SJSA1 (cell line): ENCODE data around the gene GOLGA6C. TPM values are rescaled to one million over a fixed set of nuclear protein-coding genes. Genes with fewer than 3 reads are reported as not detected.
"Not testable (repeated sequence)": the region's sequence is repeated elsewhere in the genome, so short reads cannot be mapped to it uniquely, and the experiment has no call there.

Experiments used
- DNase-seq, 2 experiments: peaks; one replicate each; pipeline ENCODE4 v3.0.0-alpha.2; 2015 to 2020; ENCODE audit warnings: low spot score in 2 of 2, low read depth in 1 of 2
- H3K27ac ChIP-seq: fragments of 250-450 bp; sonication (Bioruptor Pico); 2 replicates; pipeline ENCODE4 v1.5.1; 2020; ENCODE audit warnings: mild to moderate bottlenecking, moderate library complexity
- H3K27me3 ChIP-seq: fragments of 250-450 bp; sonication (Bioruptor Pico); replicated peaks from 2 replicates; pipeline ENCODE4 v1.5.1; 2020; ENCODE audit warnings: mild to moderate bottlenecking, moderate library complexity
- H3K36me3 ChIP-seq: fragments of 250-450 bp; sonication (Bioruptor Pico); 2 replicates; pipeline ENCODE4 v1.5.1; 2020; ENCODE audit warnings: mild to moderate bottlenecking
- H3K4me1 ChIP-seq: fragments of 250-450 bp; sonication (Bioruptor Pico); replicated peaks from 2 replicates; pipeline ENCODE4 v1.6.1; 2021; ENCODE audit warnings: mild to moderate bottlenecking
- H3K4me3 ChIP-seq: fragments of 250-450 bp; sonication (Bioruptor Pico); 2 replicates; pipeline ENCODE4 v1.5.1; 2020; ENCODE audit warnings: mild to moderate bottlenecking
- H3K9me3 ChIP-seq: fragments of 250-450 bp; sonication (Bioruptor Pico); replicated peaks from 2 replicates; pipeline ENCODE4 v1.5.1; 2020; ENCODE audit warnings: mild to moderate bottlenecking
- total RNA-seq: library from RNA; depleted of rRNA; stranded (reverse); fragments of >200 nt; shearing (Covaris generic); gene quantifications from 2 replicates; pipeline ENCODE4 v1.2.3, GENCODE V29; 2014

Gene GOLGA6C
- total RNA-seq, 1 experiment from 2014 or later, result not detected

GRCh38 chr15:75232252-75232813, 25.8 kb upstream of the GOLGA6C start:
- Histone ChIP-seq H3K27ac (no peak overlapping the region), H3K36me3 (no peaks in the 10 kb centered on the region), H3K4me1 (no peaks in the 10 kb centered on the region; the same call in 1 of the 2 replicates), H3K9me3 (no peaks in the 10 kb centered on the region; the same call in 1 of the 2 replicates), H3K4me3 (no peak overlapping the region), H3K27me3 (peaks cover 18% of the 10 kb centered on the region)
- no peak for DNase-seq

DNA sequence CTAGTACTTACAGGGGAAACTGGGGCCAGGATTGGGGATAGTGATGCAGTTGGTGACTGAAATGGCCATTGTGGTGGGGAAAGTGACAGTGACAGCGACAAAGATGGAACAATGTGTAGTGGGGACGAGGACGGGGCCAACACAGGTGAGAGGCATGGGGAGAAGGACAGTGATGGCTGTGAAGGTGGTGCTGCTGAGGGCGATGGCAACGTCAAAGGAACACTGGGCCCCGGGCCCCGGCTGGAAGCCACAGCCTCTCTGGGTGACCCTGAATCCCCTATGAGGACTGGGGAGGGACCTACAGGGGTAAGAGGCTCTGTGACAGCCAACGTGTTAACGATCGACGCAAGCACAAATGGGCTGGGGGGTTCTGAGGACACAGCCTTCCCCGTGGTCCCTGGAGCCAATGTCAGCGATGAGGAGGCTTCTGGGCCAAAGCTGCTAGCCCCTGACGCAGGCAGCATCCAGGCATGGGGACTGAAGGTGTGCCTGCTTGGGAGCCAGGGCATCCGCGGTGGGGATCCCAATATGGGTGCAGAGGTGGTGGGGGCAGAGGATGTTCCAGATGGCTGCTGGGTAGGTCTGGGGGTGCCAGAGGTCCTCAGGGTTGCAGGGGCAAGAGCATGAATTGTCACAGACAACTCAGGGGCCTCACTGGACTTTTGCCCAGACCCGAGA, 25.2 kb upstream of the GOLGA6C start:
- H3K27me3 ChIP-seq, result peaks cover 18% of the 10 kb centered on the region

GRCh38 chr15:75233504-75234190, 24.5 kb upstream of the GOLGA6C start:
- Histone ChIP-seq H3K36me3 (no peaks in the 10 kb centered on the region), H3K27me3 (peaks cover 18% of the 10 kb centered on the region), H3K9me3 (no peaks in the 10 kb centered on the region; the same call in 1 of the 2 replicates), H3K27ac (no peak overlapping the region), H3K4me1 (no peaks in the 10 kb centered on the region; the same call in 1 of the 2 replicates), H3K4me3 (no peak overlapping the region)
- no peak for DNase-seq

More for the DNA sequence above, 25.2 kb upstream of the GOLGA6C start:
- Histone ChIP-seq H3K4me1 (no peaks in the 10 kb centered on the region; the same call in 1 of the 2 replicates), H3K4me3 (no peak overlapping the region), H3K36me3 (no peaks in the 10 kb centered on the region), H3K9me3 (no peaks in the 10 kb centered on the region; the same call in 1 of the 2 replicates), H3K27ac (no peak overlapping the region)
- DNase-seq, result no peak

- peaks cover 18% of the 10 kb centered on the region for H3K27me3 ChIP-seq
- H3K27ac ChIP-seq, result no peak overlapping the region
- H3K4me3 ChIP-seq, result no peak overlapping the region
- no peaks in the 10 kb centered on the region for H3K36me3 ChIP-seq
- no peaks in the 10 kb centered on the region; the same call in 1 of the 2 replicates for H3K9me3 ChIP-seq
- H3K4me1 ChIP-seq, result no peaks in the 10 kb centered on the region; the same call in 1 of the 2 replicates
- no peak for DNase-seq
Observed at GRCh38 chr15:75234191-75234810, 23.8 kb upstream of the GOLGA6C start.

- Histone ChIP-seq H3K9me3 (no peaks in the 10 kb centered on the region; the same call in 1 of the 2 replicates), H3K36me3 (no peaks in the 10 kb centered on the region), H3K4me3 (no peak overlapping the region), H3K27ac (no peak overlapping the region), H3K27me3 (peaks cover 19% of the 10 kb centered on the region), H3K4me1 (no peaks in the 10 kb centered on the region)
- no peak for DNase-seq
Observed at GRCh38 chr15:75235051-75235673, 23.0 kb upstream of the GOLGA6C start.

- Histone ChIP-seq H3K36me3 (no peaks in the 10 kb centered on the region), H3K27ac (no peak overlapping the region), H3K4me1 (no peaks in the 10 kb centered on the region), H3K4me3 (no peak overlapping the region), H3K27me3 (peaks cover 28% of the 10 kb centered on the region), H3K9me3 (no peaks in the 10 kb centered on the region; the same call in 1 of the 2 replicates)
- no peak for DNase-seq
Observed at GRCh38 chr15:75235760-75236729, 22.1 kb upstream of the GOLGA6C start.

- Histone ChIP-seq H3K27me3 (peaks cover 31% of the 10 kb centered on the region), H3K4me1 (no peaks in the 10 kb centered on the region), H3K4me3 (no peak overlapping the region), H3K27ac (no peak overlapping the region), H3K9me3 (no peaks in the 10 kb centered on the region; the same call in 1 of the 2 replicates), H3K36me3 (no peaks in the 10 kb centered on the region)
- peak in 1 of 2 experiments; percentile 30 for DNase-seq
Observed at GRCh38 chr15:75237316-75237982, 20.7 kb upstream of the GOLGA6C start.

DNA sequence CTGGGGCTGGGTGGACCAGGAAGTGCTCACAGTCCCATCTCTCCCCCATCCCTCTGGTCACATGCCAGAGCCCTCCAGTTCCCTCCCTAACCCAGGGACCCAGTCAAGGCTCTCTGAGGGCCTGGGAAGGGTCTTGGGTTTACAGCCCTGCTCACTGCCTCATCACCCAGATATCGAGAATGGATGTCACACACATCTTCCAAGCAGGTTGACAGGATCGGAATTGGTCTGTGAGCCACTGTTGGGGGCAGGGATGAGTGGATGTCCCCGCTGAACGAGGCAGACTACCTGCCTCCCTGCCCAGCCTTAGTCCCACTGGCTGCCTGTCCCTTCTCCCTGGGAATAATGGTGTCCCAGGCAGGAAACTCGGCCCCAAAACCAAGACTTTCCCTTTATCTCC, 20.0 kb upstream of the GOLGA6C start:
- H3K27ac ChIP-seq, result no peak overlapping the region
- peak in 1 of 2 experiments; percentile 36 for DNase-seq
- H3K27me3 ChIP-seq, result peaks cover 29% of the 10 kb centered on the region
- H3K9me3 ChIP-seq, result no peaks in the 10 kb centered on the region; the same call in 1 of the 2 replicates
- no peak overlapping the region for H3K4me3 ChIP-seq
- no peaks in the 10 kb centered on the region for H3K4me1 ChIP-seq
- no peaks in the 10 kb centered on the region for H3K36me3 ChIP-seq

- H3K27ac ChIP-seq, H3K9me3 ChIP-seq, H3K36me3 ChIP-seq, H3K27me3 ChIP-seq, H3K4me3 ChIP-seq, H3K4me1 ChIP-seq: not testable (repeated sequence)
- peak in 1 of 2 experiments; percentile 2 for DNase-seq
Observed at GRCh38 chr15:75245741-75246140, 12.4 kb upstream of the GOLGA6C start.

- not testable (repeated sequence) for H3K4me1 ChIP-seq, H3K36me3 ChIP-seq, H3K27ac ChIP-seq, H3K27me3 ChIP-seq, H3K9me3 ChIP-seq, DNase-seq, H3K4me3 ChIP-seq
Observed at GRCh38 chr15:75248991-75249390, 9.1 kb upstream of the GOLGA6C start.

DNA sequence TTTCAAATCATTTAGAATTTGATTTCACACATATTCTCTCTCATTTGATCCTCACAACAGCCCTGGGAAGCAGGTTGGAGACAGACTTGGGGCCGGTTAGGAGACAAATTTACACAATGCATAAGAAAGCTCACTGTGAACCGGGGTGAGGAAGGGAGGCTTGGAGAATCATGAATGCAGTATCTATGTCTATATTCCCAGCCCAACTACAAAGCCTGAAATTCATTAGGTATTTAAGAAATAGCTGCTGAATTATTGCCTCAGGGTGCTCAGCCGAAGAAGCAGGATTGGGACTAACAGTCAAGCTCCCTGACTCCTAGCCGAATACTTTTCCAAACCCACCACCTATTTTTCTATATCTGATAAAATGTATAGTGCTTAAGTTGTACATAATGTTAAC, 8.4 kb upstream of the GOLGA6C start:
- Histone ChIP-seq H3K9me3 (no peaks in the 10 kb centered on the region), H3K27ac (no peak overlapping the region), H3K36me3 (no peaks in the 10 kb centered on the region), H3K27me3 (peaks cover 4% of the 10 kb centered on the region), H3K4me1 (no peaks in the 10 kb centered on the region), H3K4me3 (no peak overlapping the region)
- DNase-seq, result no peak

GRCh38 chr15:75251343-75251742, 6.8 kb upstream of the GOLGA6C start:
- H3K27me3 ChIP-seq, H3K4me1 ChIP-seq, H3K36me3 ChIP-seq, H3K4me3 ChIP-seq, DNase-seq, H3K27ac ChIP-seq, H3K9me3 ChIP-seq: not testable (repeated sequence)
